Esophagus muscularis mucosa (tissue), 3 donors: ENCODE measurements around the gene RAB35.

Experiments used
- CTCF ChIP-seq, 3 experiments: fragments of 200-600 bp in 2 of 3; fragments of 450-650 bp in 1 of 3; sonication (generic) in 2 of 3; IDR thresholded peaks; one replicate each; pipeline ENCODE4 v1.5.1; 2017 to 2019; ENCODE audit warnings: antibody characterized with exemption in 3 of 3, mild to moderate bottlenecking in 2 of 3, moderate library complexity in 1 of 3
- POLR2A ChIP-seq: fragments of 450-650 bp; IDR thresholded peaks from one replicate; pipeline ENCODE4 v1.6.1; 2017; ENCODE audit warnings: antibody characterized with exemption, moderate library complexity, mild to moderate bottlenecking, low read depth

GRCh38 chr12:120130011-120130410, 13.5 kb upstream of the RAB35 start:
- no peak for TF ChIP-seq POLR2A
- no peak for TF ChIP-seq CTCF (IDR thresholded peaks at IDR 0.05)
